ENCODE data around the gene NPM1. TPM values are rescaled to one million over a fixed set of nuclear protein-coding genes. Genes with fewer than 3 reads are reported as not detected.

NPM1 gene
- total and polyA plus RNA-seq, 2 of the 13 experiments (the other 11 are each of a cell fraction or from before 2014, with no cell fraction given) = 2,047 to 3,353 TPM

GRCh38 chr5:171418316-171418981 is 30.8 kb downstream of the NPM1 start (continued):
- TF ChIP-seq CTCF (CRISPR knock-in tag; IDR thresholded peaks at IDR 0.05) (peak; percentile 95), HNF1B (CRISPR knock-in tag; IDR thresholded peaks at IDR 0.05) (peak; percentile 46), PRDM4 (CRISPR knock-in tag; IDR thresholded peaks at IDR 0.05; ENCODE audit: borderline replicate concordance) (no peak), TMF1 (CRISPR knock-in tag; IDR thresholded peaks at IDR 0.05; ENCODE audit: low read depth) (no peak), ZNF777 (CRISPR knock-in tag; IDR thresholded peaks at IDR 0.05) (peak; percentile 76), KDM3A (CRISPR knock-in tag; IDR thresholded peaks at IDR 0.05; ENCODE audit: low read depth) (peak; percentile 72; the same call in 1 of the 2 replicates), ZNF616 (CRISPR knock-in tag; IDR thresholded peaks at IDR 0.05; ENCODE audit: low read depth) (no peak), ZNF333 (CRISPR knock-in tag; IDR thresholded peaks at IDR 0.05; ENCODE audit: borderline replicate concordance) (peak; percentile 18; the same call in 1 of the 2 replicates), HDAC1 (CRISPR knock-in tag; IDR thresholded peaks at IDR 0.05) (0 out of 2 replicates have a peak, but pooled peaks have one; percentile 11), SKIL (CRISPR knock-in tag; IDR thresholded peaks at IDR 0.05; ENCODE audit: borderline replicate concordance) (no peak), NR2F6 (IDR thresholded peaks at IDR 0.05) (no peak), NR2F6 (CRISPR knock-in tag; IDR thresholded peaks at IDR 0.05) (no peak), ZNF264 (CRISPR knock-in tag; IDR thresholded peaks at IDR 0.05) (peak; percentile 52; the same call in 1 of the 2 replicates), MTF2 (CRISPR knock-in tag; IDR thresholded peaks at IDR 0.05; ENCODE audit: borderline replicate concordance) (no peak), ZNF446 (CRISPR knock-in tag; IDR thresholded peaks at IDR 0.05) (no peak), SMC3 (IDR thresholded peaks at IDR 0.05; ENCODE audit: low read length) (peak; percentile 25; the same call in 1 of the 2 replicates), ZNF143 (CRISPR knock-in tag; IDR thresholded peaks at IDR 0.05) (0 out of 2 replicates have a peak, but pooled peaks have one; percentile 20), XRCC5 (optimal IDR thresholded peaks at IDR 0.05; ENCODE audit: low read length) (peak; percentile 83), ZNF792 (CRISPR knock-in tag; IDR thresholded peaks at IDR 0.05) (no peak), BORCS8-MEF2B (CRISPR knock-in tag; IDR thresholded peaks at IDR 0.05) (0 out of 2 replicates have a peak, but pooled peaks have one; percentile 68), ZNF782 (CRISPR knock-in tag; IDR thresholded peaks at IDR 0.05; ENCODE audit: borderline replicate concordance) (no peak; the same call in 1 of the 2 replicates)

Measured in HepG2 (cell line).